Osteocyte (in vitro differentiated cells): ENCODE measurements around the gene PTRH1. TPM values are rescaled to one million over a fixed set of nuclear protein-coding genes. Genes with fewer than 3 reads are reported as not detected.

Experiments used
- DNase-seq: peaks from one replicate; pipeline ENCODE4 v3.0.0; 2021; ENCODE audit warnings: mixed read lengths; ENCODE audit not compliant: unreplicated experiment; ENCODE audit errors: extremely low spot score
- H3K27ac Mint-ChIP-seq: one replicate; pipeline ENCODE4 v1.8.0; 2021; ENCODE audit warnings: mild to moderate bottlenecking, mixed read lengths; ENCODE audit not compliant: unreplicated experiment
- H3K27me3 Mint-ChIP-seq: one replicate; pipeline ENCODE4 v1.8.0; 2021; ENCODE audit warnings: mixed read lengths; ENCODE audit not compliant: unreplicated experiment
- H3K36me3 Mint-ChIP-seq: one replicate; pipeline ENCODE4 v1.8.0; 2021; ENCODE audit warnings: mixed read lengths; ENCODE audit not compliant: unreplicated experiment
- H3K4me1 Mint-ChIP-seq: one replicate; pipeline ENCODE4 v1.8.0; 2021; ENCODE audit warnings: mixed read lengths; ENCODE audit not compliant: unreplicated experiment
- H3K4me3 Mint-ChIP-seq: one replicate; pipeline ENCODE4 v1.8.0; 2021; ENCODE audit warnings: mild to moderate bottlenecking, moderate library complexity, mixed read lengths; ENCODE audit not compliant: unreplicated experiment
- H3K9me3 Mint-ChIP-seq: one replicate; pipeline ENCODE4 v1.8.0; 2021; ENCODE audit warnings: mixed read lengths; ENCODE audit not compliant: unreplicated experiment
- total RNA-seq: library from RNA; stranded (reverse); gene quantifications from 2 replicates; pipeline ENCODE4 v1.2.1, GENCODE V29; 2021
- TF ChIP-seq, protein P1 (sequence below): fragments of 200-600 bp; sonication (generic); IDR thresholded peaks from 2 replicates; pipeline ENCODE4 v1.5.0; 2021; ENCODE audit warnings: antibody characterized with exemption, mild to moderate bottlenecking, moderate library complexity

Gene PTRH1
- total RNA-seq, 1 donor from 2014 or later = 10.6 TPM

DNA sequence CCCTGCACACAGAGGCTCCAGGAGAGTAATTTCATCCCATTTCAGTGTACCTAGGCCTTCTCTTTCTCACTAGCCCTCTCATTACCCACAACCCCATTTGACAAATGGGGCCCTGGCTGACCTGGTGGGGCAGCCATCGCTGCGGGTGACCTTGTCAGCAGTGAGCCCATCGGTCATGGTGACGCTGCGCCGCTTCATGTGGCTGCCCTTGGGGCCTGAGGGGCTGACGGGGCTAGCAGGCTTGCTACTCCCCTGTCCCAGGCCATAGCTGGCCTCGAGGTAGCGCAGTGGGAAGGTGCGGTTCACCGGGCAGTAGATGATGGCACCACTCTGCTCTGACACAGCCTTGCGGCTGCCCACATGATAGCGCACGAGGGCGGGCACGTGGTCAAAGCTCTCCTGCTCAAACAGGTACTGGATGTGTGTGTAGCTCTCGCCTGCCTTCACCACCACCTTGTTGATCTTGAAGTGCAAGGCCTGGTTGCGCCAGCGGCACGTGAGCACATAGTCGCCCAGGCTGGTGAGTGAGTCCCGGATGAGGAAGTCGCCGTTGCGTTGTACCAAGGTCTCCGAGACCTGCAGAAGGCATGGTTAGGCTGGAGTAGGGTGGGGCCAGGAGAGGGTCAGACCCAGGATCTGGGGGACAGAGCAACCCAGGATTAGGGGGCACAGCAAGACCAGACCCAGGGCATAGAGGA lies 33.8 kb upstream of the PTRH1 start:
- no peaks in the 10 kb centered on the region for H3K27me3 Mint-ChIP-seq
- H3K27ac Mint-ChIP-seq = no peak overlapping the region
- no peak for DNase-seq
- no peak overlapping the region for H3K4me3 Mint-ChIP-seq
- H3K4me1 Mint-ChIP-seq = no peaks in the 10 kb centered on the region
- peaks cover 21% of the 10 kb centered on the region for H3K36me3 Mint-ChIP-seq
- no peaks in the 10 kb centered on the region for H3K9me3 Mint-ChIP-seq
- TF ChIP-seq, protein P1, sequence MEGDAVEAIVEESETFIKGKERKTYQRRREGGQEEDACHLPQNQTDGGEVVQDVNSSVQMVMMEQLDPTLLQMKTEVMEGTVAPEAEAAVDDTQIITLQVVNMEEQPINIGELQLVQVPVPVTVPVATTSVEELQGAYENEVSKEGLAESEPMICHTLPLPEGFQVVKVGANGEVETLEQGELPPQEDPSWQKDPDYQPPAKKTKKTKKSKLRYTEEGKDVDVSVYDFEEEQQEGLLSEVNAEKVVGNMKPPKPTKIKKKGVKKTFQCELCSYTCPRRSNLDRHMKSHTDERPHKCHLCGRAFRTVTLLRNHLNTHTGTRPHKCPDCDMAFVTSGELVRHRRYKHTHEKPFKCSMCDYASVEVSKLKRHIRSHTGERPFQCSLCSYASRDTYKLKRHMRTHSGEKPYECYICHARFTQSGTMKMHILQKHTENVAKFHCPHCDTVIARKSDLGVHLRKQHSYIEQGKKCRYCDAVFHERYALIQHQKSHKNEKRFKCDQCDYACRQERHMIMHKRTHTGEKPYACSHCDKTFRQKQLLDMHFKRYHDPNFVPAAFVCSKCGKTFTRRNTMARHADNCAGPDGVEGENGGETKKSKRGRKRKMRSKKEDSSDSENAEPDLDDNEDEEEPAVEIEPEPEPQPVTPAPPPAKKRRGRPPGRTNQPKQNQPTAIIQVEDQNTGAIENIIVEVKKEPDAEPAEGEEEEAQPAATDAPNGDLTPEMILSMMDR = no peak

GRCh38 chr9:127746959-127747569 lies 31.6 kb upstream of the PTRH1 start:
- Mint-ChIP-seq H3K27me3 (no peaks in the 10 kb centered on the region), H3K4me1 (no peaks in the 10 kb centered on the region), H3K9me3 (no peaks in the 10 kb centered on the region), H3K36me3 (peaks cover 24% of the 10 kb centered on the region), H3K27ac (no peak overlapping the region), H3K4me3 (no peak overlapping the region)
- TF ChIP-seq, protein P1 = no peak
- DNase-seq = no peak

DNA sequence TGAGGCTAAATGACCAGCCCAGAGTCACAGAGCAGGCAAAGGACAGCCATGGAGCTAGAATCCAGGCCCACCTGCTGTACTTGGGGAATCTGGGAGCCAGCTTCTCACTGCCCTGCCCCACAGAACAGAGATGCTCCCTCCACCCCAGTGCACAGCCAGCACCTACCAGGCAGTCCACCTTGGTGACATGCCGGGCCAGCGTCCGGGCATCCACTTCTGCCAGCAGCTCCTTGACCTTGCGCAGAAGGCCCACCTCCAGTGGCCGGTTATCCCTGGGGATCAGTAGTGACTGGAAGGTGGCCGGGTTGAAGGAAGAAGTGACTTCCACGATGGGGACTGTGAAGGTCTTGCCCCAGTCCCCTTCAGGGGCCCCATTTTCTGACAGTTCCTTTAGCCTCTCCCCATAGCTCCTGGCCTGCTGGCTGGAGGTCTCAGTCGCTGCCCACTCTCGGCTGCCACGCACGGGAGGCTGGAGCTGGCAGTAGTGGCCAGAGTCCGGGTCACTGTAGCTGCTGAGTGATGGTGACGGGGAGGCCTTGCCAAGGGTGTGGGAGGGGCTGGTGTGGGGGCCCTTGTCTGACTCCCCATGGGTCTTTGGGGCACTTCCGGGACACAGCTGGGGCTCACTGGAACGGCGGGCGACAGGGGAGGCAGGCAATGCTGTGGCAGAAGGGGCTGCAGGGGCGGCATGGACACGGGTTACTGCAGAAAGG lies 29.1 kb upstream of the PTRH1 start:
- no peaks in the 10 kb centered on the region for H3K9me3 Mint-ChIP-seq
- H3K36me3 Mint-ChIP-seq = peaks cover 18% of the 10 kb centered on the region
- DNase-seq = no peak
- no peak overlapping the region for H3K4me3 Mint-ChIP-seq
- H3K27ac Mint-ChIP-seq = no peak overlapping the region
- TF ChIP-seq, protein P1 = no peak
- no peaks in the 10 kb centered on the region for H3K27me3 Mint-ChIP-seq
- H3K4me1 Mint-ChIP-seq = no peaks in the 10 kb centered on the region

GRCh38 chr9:127742435-127743088 lies 27.1 kb upstream of the PTRH1 start:
- H3K27me3 Mint-ChIP-seq = no peaks in the 10 kb centered on the region
- TF ChIP-seq, protein P1 = no peak
- H3K36me3 Mint-ChIP-seq = peaks cover 20% of the 10 kb centered on the region
- no peak overlapping the region for H3K4me3 Mint-ChIP-seq
- no peaks in the 10 kb centered on the region for H3K4me1 Mint-ChIP-seq
- no peak overlapping the region for H3K27ac Mint-ChIP-seq
- DNase-seq = no peak
- H3K9me3 Mint-ChIP-seq = no peaks in the 10 kb centered on the region
